Cardiac septum (tissue), 1 donor: Measurements from ENCODE around the gene LMF1. TPM values are rescaled to one million over a fixed set of nuclear protein-coding genes. Genes with fewer than 3 reads are reported as not detected.

Experiments used
- DNase-seq: peaks from one replicate; pipeline ENCODE4 v3.0.0-alpha.2; 2020; ENCODE audit warnings: low spot score
- intact Hi-C: fragments of 100-400 bp; cut with DNase I; formaldehyde crosslinking; loops from one replicate; pipeline ENCODE4 v1.14.0; 2022
- total RNA-seq: library from RNA; stranded (reverse); fragmentation: NEBNext Ultra II Directional; extraction: Animal tissue kit (Norgen Biotek cat#: 25700); gene quantifications from one replicate; pipeline ENCODE4 v1.2.1, GENCODE V29; 2021
- donor health status: DM: no; HTN: no; CAD: no.

LMF1 gene
- total RNA-seq, 1 donor from 2014 or later = 8.4 TPM

DNA sequence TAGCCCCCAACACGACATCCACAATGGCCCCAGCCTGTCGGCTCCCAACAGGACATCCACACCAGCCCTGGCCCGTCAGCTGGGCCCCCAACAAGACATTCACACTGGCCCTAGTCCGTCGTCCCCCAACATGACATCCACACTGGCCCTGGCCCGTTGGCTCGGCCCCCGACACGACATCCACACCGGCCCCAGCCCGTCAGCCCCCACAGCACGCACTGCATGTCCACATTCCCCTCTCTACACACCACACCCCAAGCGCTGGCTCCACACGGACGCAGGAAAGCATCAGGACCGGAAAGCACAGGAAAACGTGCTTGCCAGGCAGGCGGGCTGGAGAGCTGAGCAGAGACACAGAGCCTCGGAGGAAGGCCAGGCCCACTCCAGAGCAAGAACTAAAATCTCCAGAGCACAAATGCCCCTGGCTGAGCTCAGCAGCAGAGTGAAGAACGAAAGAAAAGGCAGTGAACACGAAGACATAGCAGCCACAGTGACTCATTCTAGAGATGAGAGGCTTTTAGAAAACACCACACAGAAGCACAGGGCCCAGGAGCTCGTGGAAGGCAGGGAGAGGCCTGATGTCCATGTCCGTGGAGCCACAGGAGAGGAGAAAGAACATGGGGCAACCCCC is 50.6 kb downstream of the LMF1 start:
- intact Hi-C loops = no loop called here

DNA sequence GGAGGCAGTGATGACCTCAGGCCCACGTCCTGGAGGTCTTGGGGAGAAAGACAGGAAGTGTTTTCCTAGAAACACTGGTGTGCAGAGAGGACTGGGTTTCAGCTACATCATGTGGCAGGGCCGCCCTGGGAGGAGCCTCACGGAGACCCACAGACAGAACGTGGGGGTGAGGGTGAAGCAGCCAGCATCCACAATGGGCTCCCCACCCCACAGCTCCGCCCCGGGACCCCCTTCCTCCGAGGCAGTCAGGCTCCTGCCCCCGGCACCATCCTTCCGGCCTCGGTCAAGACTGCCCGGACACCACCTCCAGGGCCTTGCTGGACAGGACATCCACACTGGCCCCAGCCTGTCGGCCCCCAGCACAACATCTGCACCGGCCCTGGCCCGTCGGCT is 51.1 kb downstream of the LMF1 start:
- intact Hi-C loops = no loop called here
- DNase-seq = no peak

More for the DNA sequence above, 50.6 kb downstream of the LMF1 start:
- DNase-seq = no peak

DNA sequence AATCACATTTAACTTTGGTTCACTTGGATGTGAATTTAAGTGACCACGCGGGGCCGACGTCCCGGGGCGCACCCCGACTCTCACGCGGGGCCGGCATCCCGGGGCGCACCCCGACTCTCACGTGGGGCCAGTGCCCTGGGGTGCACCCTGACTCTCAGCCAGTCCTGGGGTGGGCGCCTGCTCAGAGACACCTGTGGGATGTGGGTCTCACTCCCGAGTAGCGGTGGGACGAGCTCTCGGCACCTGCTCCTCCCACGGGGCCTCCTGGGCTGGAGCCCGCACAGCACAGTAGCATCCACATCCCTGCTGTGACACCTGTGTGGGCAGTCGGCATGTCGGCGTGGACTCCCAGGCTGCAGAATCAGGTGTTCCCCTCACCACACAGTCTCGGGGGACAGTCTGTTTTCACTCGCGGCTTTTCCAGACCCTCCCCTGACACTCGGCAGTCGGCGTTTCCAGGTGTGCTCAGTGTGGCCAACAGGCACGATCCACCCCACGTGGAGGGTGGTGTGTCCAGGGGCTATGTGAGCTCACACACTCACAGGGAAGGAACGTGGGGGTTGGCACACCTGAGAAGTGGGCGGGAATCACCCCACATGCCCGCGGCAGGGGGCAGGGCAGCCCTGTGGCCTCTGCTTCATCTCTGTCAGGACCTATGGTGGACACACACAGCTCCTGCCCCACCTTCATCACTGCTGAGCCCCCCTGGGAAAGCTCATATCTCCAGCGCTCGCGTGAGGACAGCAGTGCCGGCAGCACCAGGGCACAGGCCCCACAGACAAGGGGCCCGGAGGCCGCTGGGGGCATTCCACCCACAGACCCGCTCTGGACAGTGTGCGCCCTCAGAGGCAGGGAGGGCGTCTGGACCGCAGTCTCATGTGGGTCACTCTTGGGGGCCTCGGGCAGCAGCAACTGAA is 51.8 kb downstream of the LMF1 start:
- intact Hi-C loops = no loop called here
- no peak for DNase-seq

DNA sequence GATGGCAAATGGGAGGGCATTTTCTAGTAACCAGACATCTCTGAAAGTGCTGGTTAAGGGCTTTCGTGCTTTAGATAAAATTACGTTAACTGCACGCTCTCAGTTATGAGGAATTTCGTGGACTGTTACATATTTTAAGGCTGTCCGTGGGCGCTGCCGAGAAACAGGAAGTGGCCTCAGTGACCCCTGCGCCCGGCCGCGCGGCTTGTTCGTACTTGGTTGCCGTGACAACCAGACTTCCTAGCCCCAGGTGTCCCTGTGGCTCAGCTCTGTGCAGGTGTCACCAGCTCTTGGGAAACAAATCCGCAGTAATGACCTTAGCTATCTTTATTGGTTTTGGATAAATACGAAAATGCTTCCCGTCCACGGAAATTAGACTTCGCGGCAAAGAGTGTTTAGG is 52.7 kb downstream of the LMF1 start:
- no peak for DNase-seq
- intact Hi-C loops = no loop called here

DNA sequence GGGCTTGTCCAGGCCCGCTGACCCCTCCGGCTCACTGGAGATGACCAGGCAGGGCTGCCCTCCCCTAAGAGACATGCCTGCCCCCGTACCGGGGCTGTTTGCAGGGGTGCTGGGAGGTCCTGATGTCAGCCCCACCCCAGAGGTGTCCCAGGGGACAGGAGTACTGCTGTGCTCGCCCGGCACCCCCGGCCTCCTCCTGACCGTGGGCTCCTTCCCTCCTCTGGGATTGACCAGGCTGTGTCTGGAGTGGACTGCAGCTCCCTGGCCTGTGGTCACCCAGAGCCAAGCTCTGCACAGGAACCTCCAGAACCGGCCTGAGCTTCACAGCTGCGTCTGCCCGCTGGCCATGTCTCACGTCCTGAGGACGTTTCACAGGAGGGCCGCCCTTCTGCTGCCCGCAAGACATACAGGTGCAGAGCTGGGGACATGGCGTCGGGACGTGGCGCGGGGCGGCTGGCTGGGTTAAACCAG is 53.2 kb downstream of the LMF1 start:
- intact Hi-C loops = no loop called here
- no peak for DNase-seq

DNA sequence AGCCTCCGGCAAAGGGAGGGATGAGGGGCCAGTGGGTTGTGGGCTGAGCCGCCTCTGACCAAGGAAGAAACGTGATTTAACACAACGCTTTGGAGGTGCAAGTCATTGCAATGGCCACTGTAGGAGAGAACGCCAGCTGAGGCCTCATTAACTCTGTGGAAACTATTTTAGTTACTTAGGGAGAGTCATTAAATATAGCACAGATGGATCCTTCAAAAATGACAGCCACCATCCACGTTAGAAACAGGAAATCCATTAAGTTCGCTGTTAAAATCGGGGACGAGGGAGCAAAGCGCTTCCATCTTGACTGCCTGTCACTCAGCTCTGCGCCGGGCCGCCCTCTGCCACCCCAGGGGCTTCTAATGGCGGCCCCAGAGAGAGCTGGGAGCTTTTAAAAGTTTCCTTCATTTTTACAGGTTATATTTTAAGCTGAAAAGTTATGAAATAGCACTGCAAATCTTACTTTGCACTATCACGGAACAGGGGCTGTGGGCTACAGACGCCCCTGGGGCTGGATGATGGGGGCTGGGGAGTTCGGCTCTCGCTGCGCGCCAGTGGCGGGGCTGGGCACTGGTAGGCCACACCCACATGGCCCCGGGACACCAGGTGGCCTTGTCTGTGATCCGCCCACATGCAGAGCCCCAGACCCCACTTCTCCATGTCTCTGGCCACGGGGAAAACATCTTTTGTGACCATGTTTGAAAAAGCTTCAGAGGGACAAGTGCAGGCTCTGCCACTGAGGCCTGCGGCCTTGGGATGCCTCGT is 54.6 kb downstream of the LMF1 start:
- DNase-seq = no peak
- intact Hi-C loops = no loop called here

DNA sequence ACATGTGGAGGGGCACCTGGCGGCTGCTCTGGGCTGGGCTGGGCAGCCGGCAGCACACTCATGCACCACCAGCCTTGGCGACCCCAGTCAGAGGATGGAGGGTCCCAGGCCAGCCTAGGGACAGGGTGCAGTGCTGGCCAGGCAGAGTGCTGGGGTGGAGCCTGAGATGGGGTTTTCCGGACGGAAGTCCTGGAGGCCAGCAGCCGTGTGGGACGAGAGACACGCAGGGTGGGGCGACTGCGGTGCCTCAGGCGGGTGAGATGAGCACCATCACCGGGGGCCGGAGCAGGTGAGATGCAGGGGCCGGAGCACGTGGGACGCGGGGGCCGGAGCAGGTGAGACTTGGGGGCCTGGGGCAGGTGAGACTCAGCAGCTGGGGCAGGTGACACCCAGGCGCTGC is 55.2 kb downstream of the LMF1 start:
- DNase-seq = no peak
- intact Hi-C loops = no loop called here

DNA sequence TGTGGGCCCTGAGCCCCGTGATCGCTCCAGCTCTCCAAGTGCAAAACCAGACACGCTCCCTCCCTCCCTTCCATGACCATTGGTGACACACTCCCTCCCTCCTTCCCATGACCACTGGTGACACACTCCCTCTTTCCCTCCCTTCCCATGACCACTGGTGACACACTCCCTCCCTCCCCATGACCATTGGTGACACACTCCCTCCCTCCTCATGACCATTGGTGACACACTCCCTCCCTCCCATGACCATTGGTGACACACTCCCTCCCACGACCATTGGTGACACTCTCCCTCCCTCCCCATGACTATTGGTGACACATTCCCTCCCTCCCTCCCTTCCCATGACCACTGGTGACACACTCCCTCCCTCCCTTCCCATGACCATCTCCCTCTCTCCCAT is 56.3 kb downstream of the LMF1 start:
- intact Hi-C loops = no loop called here
- no peak for DNase-seq

DNA sequence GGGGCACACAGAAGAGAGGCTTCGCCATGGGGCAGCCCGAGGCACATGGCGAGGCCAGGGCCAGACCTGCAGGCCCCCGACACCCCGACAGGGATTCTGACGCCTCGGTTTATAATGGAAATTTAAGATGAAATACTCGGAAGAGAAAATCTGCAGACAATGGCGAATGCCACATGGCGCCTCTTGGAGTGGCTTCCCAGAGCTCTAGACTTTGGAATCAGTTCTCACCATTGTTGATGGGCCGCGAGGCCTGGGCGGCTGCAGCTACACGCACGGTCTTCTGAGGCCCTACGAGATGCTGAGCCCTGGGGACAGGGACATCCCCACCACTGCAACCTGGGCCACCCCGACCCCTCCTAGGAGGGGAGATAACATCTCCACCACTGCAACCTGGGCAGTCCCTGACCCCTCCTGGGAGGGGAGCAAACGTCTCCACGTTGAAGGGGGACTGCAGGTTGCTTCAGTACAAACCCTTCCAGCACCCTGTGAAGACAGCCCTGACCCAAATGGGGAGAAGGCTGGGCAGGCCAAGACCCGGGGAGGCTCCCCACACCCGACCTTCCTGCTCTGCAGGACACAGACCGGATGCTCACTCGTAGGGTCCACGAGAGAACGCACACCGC is 56.9 kb downstream of the LMF1 start:
- no peak for DNase-seq
- intact Hi-C loops = no loop called here

DNA sequence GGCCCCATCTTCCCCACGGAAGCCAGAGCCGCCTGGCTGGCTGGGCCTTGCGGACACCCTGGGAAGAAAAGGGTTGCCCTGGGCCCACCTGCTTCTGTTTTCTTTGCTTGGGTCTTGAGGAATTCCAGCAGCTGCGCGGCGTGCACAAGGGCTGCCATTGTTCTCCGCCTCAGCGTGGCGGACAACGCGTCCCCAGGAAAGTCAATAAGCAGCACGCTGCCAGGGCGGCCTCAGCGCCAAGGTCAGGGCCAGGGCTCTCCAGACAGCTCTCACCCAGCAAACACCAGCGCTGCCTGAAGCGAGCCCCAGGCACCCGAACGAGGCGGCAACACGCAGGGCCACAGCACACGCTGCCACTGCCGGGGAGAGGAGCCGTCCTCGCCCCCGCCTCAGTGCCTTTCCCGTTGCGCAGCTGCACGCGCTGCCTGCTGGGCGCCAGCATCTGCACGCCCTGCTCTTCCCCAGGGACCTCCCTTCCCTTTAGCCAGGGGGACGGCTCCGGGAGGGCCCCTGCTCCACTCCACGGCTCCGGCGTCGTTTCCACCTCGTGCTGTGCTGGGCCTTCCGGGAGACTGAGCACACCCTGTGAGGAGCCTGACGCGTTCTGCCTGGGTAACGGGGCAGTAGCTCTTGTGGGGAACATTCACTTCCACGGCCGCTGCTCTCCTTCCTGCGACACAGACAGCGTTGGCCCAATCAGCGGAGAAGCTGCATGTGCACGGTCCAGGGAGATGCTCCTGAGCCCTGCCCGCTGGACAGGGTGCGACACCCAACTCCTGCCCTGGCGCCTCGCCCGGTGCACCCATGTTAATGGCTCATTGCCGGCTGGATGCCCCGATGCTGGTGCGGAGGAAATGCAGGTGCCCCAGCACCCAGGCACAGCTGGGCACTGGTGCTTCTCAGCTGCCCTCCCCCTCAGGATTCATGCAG is 57.8 kb downstream of the LMF1 start:
- DNase-seq = no peak
- intact Hi-C loops = no loop called here

DNA sequence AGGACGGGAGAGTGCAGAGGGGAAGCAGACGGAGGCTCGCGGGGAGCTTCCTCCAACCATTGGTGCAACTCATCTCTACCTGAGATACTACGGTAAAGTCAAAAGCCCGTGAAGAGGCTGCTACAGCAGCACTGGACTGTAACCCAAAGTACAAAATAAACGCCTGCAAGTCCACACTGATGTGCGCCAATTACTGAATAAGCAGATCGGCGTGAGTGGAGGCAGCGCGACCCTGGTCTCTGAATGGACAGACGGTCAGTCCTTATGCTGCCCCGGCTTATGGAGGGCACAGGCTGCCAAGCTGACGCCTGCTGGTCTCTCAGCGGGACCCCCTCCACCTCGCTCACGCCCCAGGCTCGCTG is 58.5 kb downstream of the LMF1 start:
- no peak for DNase-seq
- intact Hi-C loops = no loop called here

DNA sequence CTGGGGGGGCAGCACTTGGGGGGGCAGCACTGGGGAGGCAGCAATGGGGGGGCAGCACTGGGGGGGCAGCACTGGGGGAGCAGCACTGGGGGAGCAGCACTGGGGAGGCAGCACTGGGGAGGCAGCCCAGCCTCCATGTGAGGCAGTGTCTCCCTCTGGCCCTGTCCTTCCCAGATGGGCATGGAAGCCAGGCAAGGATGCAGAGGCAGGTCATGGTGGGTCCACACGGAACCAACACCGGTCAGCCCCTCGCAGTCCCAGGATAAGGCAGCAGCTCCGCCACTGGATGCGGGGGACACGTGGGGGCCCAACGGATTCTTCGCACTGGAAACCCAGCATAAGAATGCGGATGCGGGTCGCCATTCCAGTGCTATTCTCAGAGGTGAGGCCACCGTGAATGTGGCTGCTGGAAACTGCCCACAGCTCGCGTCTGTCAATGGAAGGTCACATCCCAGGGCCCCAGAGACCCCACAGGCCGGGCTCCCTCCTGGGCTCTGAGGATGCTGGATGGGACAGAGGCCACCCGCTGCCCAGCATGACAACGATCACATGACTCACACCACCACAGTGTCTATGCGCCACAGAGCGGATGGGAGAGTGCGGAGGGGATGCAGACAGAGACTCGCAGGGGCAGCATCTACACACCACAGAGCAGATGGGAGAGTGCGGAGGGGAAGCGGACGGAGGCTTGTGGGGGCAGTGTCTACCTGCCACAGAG is 59.0 kb downstream of the LMF1 start:
- intact Hi-C loops = no loop called here
- no peak for DNase-seq

DNA sequence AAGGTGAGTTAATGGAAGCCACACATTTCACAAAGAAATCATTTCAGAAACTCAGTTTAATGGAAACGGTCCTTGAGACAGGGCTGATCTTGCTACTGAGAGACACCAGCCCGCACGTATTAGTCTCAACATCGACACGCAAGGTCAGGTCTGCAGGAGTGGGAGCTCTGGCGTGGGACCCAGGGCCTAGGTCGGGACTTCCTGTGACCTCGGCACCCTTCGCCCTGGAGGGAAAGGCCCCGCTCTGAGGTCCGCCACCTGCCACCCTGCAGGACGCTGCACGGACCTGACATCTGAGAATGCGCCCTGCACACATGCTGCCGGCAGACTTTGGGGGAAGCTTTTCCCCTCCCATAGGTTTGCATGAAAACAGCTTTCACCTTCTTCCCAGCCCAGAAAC is 59.7 kb downstream of the LMF1 start:
- intact Hi-C loops = no loop called here
- no peak for DNase-seq

DNA sequence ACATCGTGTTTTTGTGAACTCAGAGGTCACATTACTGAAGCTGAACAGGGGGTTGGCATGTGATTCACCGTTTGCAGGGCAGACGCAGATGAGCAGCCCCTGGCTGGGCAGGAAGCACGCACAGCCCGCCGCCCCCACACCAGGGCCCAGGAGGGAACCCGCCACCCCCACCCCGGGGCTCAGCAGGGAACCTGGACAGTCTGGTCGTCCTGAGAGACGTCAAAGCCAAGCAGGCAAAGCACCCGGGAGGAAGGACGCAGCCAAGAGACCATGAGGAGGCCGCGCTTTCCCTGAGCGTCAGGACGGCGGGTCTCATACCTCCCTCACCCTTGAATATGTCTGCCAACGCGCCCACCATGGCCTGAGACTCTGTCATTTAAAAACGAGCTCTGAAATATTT is 60.6 kb downstream of the LMF1 start:
- DNase-seq = no peak
- intact Hi-C loops = no loop called here

DNA sequence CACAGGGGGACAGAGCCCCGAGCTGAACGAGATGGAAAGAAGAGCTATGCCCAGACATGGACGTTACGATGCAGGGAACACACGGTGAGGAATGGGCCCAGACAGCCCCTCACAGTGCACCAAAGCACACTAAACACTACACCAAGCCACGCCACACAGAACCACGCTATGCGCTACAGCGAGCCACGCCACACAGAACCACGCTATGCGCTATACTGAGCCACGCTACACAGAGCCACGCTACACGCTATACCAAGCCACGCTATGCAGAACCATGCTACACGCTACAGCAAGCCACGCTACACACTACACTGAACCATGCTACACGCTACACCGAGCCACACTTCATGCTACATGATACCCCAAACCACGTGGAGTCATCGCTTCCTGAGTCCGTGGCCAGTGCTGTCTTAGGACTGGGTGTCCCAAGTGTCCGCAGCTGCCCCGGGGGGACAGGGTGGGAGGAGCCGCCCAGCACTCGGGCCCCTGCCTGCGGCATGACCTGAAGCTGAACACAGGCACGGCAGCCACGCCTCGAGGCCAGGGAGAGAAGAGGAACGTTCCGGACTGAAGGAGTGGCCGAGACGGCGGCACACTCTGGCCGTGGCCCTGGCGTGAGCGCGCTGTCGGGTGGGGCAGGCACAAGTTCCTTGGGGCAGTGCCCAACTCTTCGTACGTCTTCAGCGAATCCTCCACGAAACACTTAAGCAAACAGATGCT is 61.3 kb downstream of the LMF1 start:
- intact Hi-C loops = no loop called here
- no peak for DNase-seq

DNA sequence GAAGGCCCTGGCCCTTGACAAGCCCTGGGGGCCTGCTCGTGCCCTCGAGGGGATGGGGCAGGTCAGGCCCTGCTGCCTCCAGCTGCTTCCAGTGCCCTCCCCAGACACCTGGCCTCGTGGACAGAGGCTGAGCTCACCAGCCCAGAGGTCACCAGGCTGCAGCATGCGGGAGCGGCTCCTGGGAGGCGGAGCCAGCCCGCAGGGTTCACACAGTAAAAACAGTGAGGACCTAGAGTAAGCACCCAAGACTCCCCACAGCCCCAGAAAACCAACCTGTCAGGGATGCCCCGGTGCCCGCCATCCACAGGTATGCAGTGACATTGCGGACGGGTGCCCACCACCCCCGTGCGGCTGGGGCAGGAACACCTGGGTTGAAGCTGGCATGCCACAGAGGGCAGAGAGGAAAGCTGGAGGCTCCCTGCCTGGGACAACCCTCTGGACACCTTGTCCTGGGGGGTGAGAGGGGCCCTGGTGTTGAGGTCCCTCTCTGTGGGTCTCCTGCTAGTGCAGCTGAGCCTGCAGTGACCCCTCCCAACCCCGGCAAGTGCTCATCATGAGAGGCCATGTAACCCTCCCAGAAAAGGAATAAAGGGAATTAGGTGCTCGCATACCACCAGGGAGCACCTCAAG is 62.1 kb downstream of the LMF1 start:
- intact Hi-C loops = no loop called here
- no peak for DNase-seq

DNA sequence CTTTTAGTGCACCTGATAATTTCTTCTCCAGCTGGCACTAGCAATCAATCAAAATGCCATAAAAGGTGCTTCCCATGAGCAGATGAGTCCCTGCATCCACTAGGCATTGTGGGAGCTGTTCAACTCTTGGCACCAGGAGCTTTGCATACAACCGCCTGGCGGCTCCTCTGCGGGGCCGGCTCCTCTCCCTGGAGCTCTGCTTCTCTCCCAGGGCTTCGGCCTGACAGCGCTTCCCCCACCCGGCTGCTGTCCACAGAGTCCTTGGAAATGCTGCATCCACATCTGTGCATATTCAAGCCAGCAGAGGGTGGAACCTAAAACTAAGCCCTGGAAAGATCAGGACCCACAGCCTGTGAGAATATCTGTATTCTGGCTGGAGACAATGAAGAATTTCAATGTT is 62.9 kb downstream of the LMF1 start:
- DNase-seq = no peak
- intact Hi-C loops = no loop called here
